NCI-H524 (cell line): Measurements from ENCODE around the gene MYO6.
A peak's percentile ranks its signal among the peaks of the same experiment; 100 is the strongest.

ENCODE experiments used
- DNase-seq, 2 experiments: peaks; one replicate each; lab custom pipeline; 2025; lab: John Stamatoyannopoulos, UW

Gene MYO6

GRCh38 chr6:75766387-75766786 is 17.3 kb downstream of the MYO6 start:
- DNase-seq: no peak

GRCh38 chr6:75770844-75771243 is 21.8 kb downstream of the MYO6 start:
- DNase-seq: no peak

GRCh38 chr6:75775219-75775618 is 26.2 kb downstream of the MYO6 start:
- peak; percentile 91 to 97 for DNase-seq

GRCh38 chr6:75776461-75776860 is 27.4 kb downstream of the MYO6 start:
- no peak for DNase-seq

- no peak for DNase-seq
Measured at GRCh38 chr6:75778757-75779156, 29.7 kb downstream of the MYO6 start.

GRCh38 chr6:75786152-75786551 is 37.1 kb downstream of the MYO6 start:
- no peak for DNase-seq

- no peak for DNase-seq
Measured at GRCh38 chr6:75788894-75789293, 39.9 kb downstream of the MYO6 start.

GRCh38 chr6:75791881-75792280 is 42.8 kb downstream of the MYO6 start:
- DNase-seq: no peak

- no peak for DNase-seq
Measured at GRCh38 chr6:75794351-75794846, 45.4 kb downstream of the MYO6 start.

GRCh38 chr6:75794954-75795739 is 46.1 kb downstream of the MYO6 start:
- no peak for DNase-seq

- no peak for DNase-seq
Measured at GRCh38 chr6:75796723-75797122, 47.7 kb downstream of the MYO6 start.

GRCh38 chr6:75800133-75800532 is 51.1 kb downstream of the MYO6 start:
- peak; percentile 39 to 85 for DNase-seq

- DNase-seq: peak in 1 of 2 experiments; percentile 29
Measured at GRCh38 chr6:75800708-75801505, 51.9 kb downstream of the MYO6 start.

- no peak for DNase-seq
Measured at GRCh38 chr6:75802366-75802765, 53.3 kb downstream of the MYO6 start.

- no peak for DNase-seq
Measured at GRCh38 chr6:75808507-75808906, 59.5 kb downstream of the MYO6 start.

- DNase-seq: no peak
Measured at GRCh38 chr6:75812560-75812959, 63.5 kb downstream of the MYO6 start.

GRCh38 chr6:75813476-75814250 is 64.6 kb downstream of the MYO6 start:
- no peak for DNase-seq

GRCh38 chr6:75815756-75816155 is 66.7 kb downstream of the MYO6 start:
- DNase-seq: no peak

- no peak for DNase-seq
Measured at GRCh38 chr6:75818098-75818855, 69.2 kb downstream of the MYO6 start.

- DNase-seq: no peak
Measured at GRCh38 chr6:75819776-75820487, 70.9 kb downstream of the MYO6 start.

- DNase-seq: peak; percentile 40 to 67
Measured at GRCh38 chr6:75824160-75824559, 75.1 kb downstream of the MYO6 start.
